OCI-LY1 (cell line): Measurements from ENCODE around the gene LPO.

Experiments
- CTCF ChIP-seq: fragments of 200-600 bp; sonication (generic), shearing (Covaris generic); IDR thresholded peaks from 2 replicates; pipeline ENCODE4 v1.5.1; 2017; ENCODE audit warnings: mild to moderate bottlenecking, antibody characterized with exemption, low read length, moderate library complexity, mixed read lengths
- EZH2 ChIP-seq: fragments of 200-600 bp; sonication (generic), shearing (Covaris generic); IDR thresholded peaks from 2 replicates; pipeline ENCODE4 v1.8.0; 2017; ENCODE audit warnings: borderline replicate concordance, mixed run types, mild to moderate bottlenecking, antibody characterized with exemption, low read length, moderate library complexity, mixed read lengths

DNA sequence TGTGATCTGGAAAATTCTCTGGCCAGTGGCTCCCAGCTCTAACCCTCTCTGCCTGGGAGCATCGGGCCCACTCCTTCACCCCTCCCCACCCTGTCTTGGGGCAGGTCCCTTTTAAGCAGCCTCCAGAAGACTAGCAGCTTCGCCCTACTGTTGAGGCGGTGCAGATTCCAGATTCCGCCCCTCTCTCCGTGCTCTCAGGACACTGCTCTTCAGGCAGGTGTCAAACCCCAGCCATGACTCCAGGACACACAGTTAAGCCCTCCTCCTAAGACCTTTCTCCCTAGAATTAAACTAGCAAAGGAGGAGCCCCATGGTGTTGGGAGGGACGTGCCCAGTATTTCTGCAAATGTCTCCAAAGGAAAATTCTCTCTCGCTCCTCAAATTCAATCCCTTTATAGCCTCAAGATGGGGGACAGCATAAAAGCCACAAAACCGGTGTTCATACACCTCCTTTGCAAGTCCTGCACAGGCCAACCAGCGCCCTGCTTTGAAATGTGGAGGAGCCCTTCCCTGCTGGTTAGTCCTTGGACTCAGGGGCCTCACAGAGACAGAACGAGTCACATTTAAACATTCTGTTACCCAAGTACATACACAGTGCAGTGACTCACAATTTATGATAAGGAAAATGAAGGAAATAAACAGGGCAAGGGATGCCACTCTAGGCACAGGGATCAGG, 7.2 kb downstream of the LPO start:
- TF ChIP-seq CTCF = no peak
- no peak for TF ChIP-seq EZH2
